OCI-LY1 (cell line): ENCODE results near the gene TEX9.
"Not testable (repeated sequence)": the region's sequence is repeated elsewhere in the genome, so short reads cannot be mapped to it uniquely, and the experiment has no call there.

Source experiments
- H2AFZ ChIP-seq: fragments of 200-600 bp; sonication (generic), shearing (Covaris generic); 2 replicates; pipeline ENCODE4 v1.6.0; 2014; ENCODE audit warnings: antibody characterized with exemption, mild to moderate bottlenecking, low read length
- H3F3A ChIP-seq: fragments of 200-600 bp; sonication (generic), shearing (Covaris generic); 2 replicates; pipeline ENCODE4 v1.6.0; 2014; ENCODE audit warnings: mild to moderate bottlenecking, antibody characterized with exemption, low read length, moderate library complexity; ENCODE audit not compliant: insufficient read depth
- H3K27ac ChIP-seq: fragments of 200-600 bp; sonication (generic); 2 replicates; pipeline ENCODE4 v1.5.1; 2014; ENCODE audit warnings: low read length, mixed run types, mild to moderate bottlenecking, low read depth; ENCODE audit not compliant: poor library complexity, severe bottlenecking
- H3K27me3 ChIP-seq: fragments of 200-600 bp; sonication (generic); 2 replicates; pipeline ENCODE4 v1.6.0; 2014; ENCODE audit warnings: antibody characterized with exemption, mild to moderate bottlenecking, low read length, moderate library complexity; ENCODE audit not compliant: insufficient read depth
- H3K36me3 ChIP-seq: fragments of 200-600 bp; sonication (generic); 2 replicates; pipeline ENCODE4 v1.6.1; 2014; ENCODE audit warnings: mild to moderate bottlenecking, antibody characterized with exemption, low read length, moderate library complexity, mixed read lengths; ENCODE audit not compliant: insufficient read depth
- H3K4me1 ChIP-seq: fragments of 200-600 bp; sonication (generic); 2 replicates; pipeline ENCODE4 v1.5.1; 2014; ENCODE audit warnings: mild to moderate bottlenecking, low read length, moderate library complexity; ENCODE audit not compliant: insufficient read depth, severe bottlenecking
- H3K4me2 ChIP-seq: fragments of 200-600 bp; sonication (generic), shearing (Covaris generic); 2 replicates; pipeline ENCODE4 v1.6.1; 2014; ENCODE audit warnings: low read length
- H3K4me3 ChIP-seq: fragments of 200-600 bp; sonication (generic); 2 replicates; pipeline ENCODE4 v1.5.1; 2014; ENCODE audit warnings: low read length, low read depth, mild to moderate bottlenecking, mixed read lengths; ENCODE audit not compliant: poor library complexity, severe bottlenecking
- H3K79me2 ChIP-seq: fragments of 200-600 bp; shearing (Covaris generic); 2 replicates; pipeline ENCODE4 v1.6.1; 2016; ENCODE audit warnings: mixed run types, low read length, mixed read lengths; ENCODE audit not compliant: insufficient read depth
- H3K9ac ChIP-seq: fragments of 200-600 bp; sonication (generic), shearing (Covaris generic); 2 replicates; pipeline ENCODE4 v1.6.1; 2014; ENCODE audit warnings: mild to moderate bottlenecking, low read length, mixed read lengths
- H3K9me2 ChIP-seq: fragments of 200-600 bp; sonication (generic), shearing (Covaris generic); 2 replicates; pipeline ENCODE4 v1.6.1; 2014; ENCODE audit warnings: low read depth, mild to moderate bottlenecking, low read length, mixed read lengths
- H3K9me3 ChIP-seq: fragments of 200-600 bp; shearing (Covaris generic); 2 replicates; pipeline ENCODE4 v1.6.1; 2014; ENCODE audit warnings: low read length, mixed read lengths
- H4K20me1 ChIP-seq: fragments of 200-600 bp; sonication (generic), shearing (Covaris generic); 2 replicates; pipeline ENCODE4 v1.6.0; 2016; ENCODE audit warnings: mild to moderate bottlenecking, low read length; ENCODE audit not compliant: insufficient read depth
- EZH2 ChIP-seq: fragments of 200-600 bp; sonication (generic), shearing (Covaris generic); IDR thresholded peaks from 2 replicates; pipeline ENCODE4 v1.8.0; 2017; ENCODE audit warnings: borderline replicate concordance, mixed run types, mild to moderate bottlenecking, antibody characterized with exemption, low read length, moderate library complexity, mixed read lengths
- TF ChIP-seq, protein P1 (sequence below): fragments of 200-600 bp; sonication (generic), shearing (Covaris generic); IDR thresholded peaks from 2 replicates; pipeline ENCODE4 v1.5.1; 2017; ENCODE audit warnings: mild to moderate bottlenecking, antibody characterized with exemption, low read length, moderate library complexity, mixed read lengths

Gene TEX9

DNA sequence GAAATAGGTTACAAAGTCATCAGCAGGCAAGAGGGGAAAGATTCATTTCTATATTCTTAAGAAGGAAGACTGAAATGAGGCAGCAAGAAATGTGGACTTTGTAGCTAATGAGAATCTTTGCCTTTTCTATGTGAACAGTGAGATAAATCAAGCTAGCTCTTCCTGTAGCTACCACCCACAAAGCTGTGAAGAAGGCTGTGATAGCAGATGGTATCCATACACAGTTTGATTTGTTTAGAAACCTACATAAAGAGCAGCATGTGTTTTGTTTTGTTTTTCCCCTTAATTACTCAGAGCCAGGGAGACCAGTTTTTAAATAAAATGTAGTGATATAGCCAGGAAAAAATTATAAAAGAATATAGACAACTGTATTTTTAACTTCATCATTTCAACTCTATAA lies 45.5 kb downstream of the TEX9 start:
- Histone ChIP-seq H3K4me1 (no peaks in the 10 kb centered on the region), H3K27ac (no peak overlapping the region), H3K9me3 (peaks cover 6% of the 10 kb centered on the region; the same call in 1 of the 2 replicates), H2AFZ (no peak overlapping the region), H3K4me2 (no peak overlapping the region), H3K36me3 (no peaks in the 10 kb centered on the region), H3K9ac (no peak overlapping the region), H3K9me2 (no peaks in the 10 kb centered on the region; the same call in 1 of the 2 replicates), H3K27me3 (no peaks in the 10 kb centered on the region), H3K79me2 (no peaks in the 10 kb centered on the region), H3K4me3 (no peak overlapping the region), H3F3A (no peaks in the 10 kb centered on the region; the same call in 1 of the 2 replicates), H4K20me1 (no peaks in the 10 kb centered on the region)
- TF ChIP-seq EZH2: no peak
- TF ChIP-seq, protein P1, sequence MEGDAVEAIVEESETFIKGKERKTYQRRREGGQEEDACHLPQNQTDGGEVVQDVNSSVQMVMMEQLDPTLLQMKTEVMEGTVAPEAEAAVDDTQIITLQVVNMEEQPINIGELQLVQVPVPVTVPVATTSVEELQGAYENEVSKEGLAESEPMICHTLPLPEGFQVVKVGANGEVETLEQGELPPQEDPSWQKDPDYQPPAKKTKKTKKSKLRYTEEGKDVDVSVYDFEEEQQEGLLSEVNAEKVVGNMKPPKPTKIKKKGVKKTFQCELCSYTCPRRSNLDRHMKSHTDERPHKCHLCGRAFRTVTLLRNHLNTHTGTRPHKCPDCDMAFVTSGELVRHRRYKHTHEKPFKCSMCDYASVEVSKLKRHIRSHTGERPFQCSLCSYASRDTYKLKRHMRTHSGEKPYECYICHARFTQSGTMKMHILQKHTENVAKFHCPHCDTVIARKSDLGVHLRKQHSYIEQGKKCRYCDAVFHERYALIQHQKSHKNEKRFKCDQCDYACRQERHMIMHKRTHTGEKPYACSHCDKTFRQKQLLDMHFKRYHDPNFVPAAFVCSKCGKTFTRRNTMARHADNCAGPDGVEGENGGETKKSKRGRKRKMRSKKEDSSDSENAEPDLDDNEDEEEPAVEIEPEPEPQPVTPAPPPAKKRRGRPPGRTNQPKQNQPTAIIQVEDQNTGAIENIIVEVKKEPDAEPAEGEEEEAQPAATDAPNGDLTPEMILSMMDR: no peak

DNA sequence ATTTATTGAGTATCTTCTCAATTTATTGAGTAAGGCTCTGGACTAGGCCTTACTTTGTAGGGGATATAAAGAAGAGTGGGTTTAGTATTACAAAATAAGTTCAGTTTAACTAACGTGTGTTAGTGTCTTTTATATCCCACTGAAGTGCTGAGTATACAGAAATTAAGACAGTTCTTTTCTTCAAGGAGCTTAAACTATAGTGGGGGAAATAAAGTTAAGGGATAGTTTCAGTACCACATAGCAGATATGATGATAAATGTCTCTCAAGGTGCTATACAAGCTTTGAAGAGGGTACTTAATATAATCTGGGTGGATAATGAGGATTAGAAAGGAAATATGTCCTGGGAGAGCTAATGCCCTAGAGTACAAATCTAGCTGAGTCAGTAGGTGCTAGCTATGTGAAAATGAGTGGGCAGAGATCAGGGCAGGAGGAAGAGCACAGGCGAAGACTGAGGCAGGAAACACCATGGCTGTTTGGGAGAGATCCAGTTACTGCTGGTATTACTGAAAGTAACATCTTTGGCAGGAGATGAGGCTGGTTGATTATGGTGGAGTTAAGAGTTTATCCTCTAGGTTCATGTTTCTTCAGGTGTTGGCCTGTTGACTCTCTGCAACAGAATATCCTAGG lies 46.0 kb downstream of the TEX9 start:
- TF ChIP-seq, protein P1: no peak
- no peak for TF ChIP-seq EZH2
- H4K20me1 ChIP-seq: no peaks in the 10 kb centered on the region
- H3K4me3 ChIP-seq: no peak overlapping the region
- H3K27ac ChIP-seq: no peak overlapping the region
- no peaks in the 10 kb centered on the region for H3K4me1 ChIP-seq
- no peak overlapping the region for H3K4me2 ChIP-seq
- H2AFZ ChIP-seq: no peak overlapping the region
- no peaks in the 10 kb centered on the region for H3K36me3 ChIP-seq
- no peaks in the 10 kb centered on the region; the same call in 1 of the 2 replicates for H3F3A ChIP-seq
- H3K79me2 ChIP-seq: no peaks in the 10 kb centered on the region
- no peak overlapping the region for H3K9ac ChIP-seq
- no peaks in the 10 kb centered on the region; the same call in 1 of the 2 replicates for H3K9me2 ChIP-seq
- H3K9me3 ChIP-seq: peaks cover 6% of the 10 kb centered on the region; the same call in 1 of the 2 replicates
- no peaks in the 10 kb centered on the region for H3K27me3 ChIP-seq

DNA sequence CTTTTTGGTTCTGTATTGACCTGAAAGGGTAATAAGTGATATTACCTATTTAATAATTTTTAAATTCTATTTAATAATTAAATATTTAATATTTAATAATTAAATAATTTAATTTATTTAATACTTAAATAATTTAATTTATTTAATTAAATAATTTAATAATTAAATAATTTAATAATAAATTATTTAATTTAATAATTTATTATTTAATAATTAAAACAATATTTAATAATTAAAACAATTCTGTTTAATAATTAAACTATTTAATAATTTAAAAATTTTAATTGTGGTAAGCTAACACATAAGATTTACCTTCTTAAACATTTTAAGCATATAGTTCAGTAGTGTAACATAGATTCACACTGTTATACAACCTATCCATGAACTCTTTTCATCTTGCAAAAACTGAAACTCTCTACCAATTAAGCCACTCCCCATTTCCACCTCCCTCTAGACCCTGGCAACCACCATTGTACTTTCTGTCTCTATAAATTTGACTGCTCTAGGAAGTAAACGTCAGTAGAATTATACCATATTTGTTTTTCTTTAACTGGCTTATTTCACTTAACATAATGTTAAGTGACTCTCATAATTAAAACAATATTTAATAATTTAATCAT lies 48.0 kb downstream of the TEX9 start:
- H3K4me3 ChIP-seq, H3K27me3 ChIP-seq, H3K27ac ChIP-seq, H3K9me2 ChIP-seq, H3K4me2 ChIP-seq, H3K9ac ChIP-seq, H3F3A ChIP-seq, H3K9me3 ChIP-seq, H3K79me2 ChIP-seq, H4K20me1 ChIP-seq, H3K4me1 ChIP-seq, H2AFZ ChIP-seq, H3K36me3 ChIP-seq: not testable (repeated sequence)

DNA sequence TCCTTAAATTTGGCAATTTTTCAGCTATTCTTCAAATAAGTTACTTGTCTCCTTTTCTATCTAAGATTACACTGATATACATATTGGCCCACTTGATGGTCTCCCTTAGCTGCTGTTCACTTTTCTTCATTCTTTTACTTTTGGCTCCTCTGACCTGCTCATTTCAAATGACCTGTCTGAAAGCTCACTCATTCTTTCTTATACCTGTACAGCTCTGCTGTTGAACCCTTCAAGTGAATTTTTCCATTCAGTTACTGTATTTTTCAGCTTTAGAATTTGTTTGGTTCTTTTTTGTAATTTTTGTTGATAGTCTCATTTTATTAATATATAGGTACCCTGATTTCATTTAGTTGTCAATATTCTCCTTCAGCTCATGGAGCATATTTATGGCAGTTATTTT lies 60.0 kb downstream of the TEX9 start:
- no peaks in the 10 kb centered on the region for H3K9me2 ChIP-seq
- no peaks in the 10 kb centered on the region for H3K79me2 ChIP-seq
- H3K4me1 ChIP-seq: no peaks in the 10 kb centered on the region
- peaks cover 18% of the 10 kb centered on the region for H3K36me3 ChIP-seq
- TF ChIP-seq, protein P1: no peak
- no peak for TF ChIP-seq EZH2
- H3K9ac ChIP-seq: no peak overlapping the region
- no peaks in the 10 kb centered on the region for H4K20me1 ChIP-seq
- H3K4me2 ChIP-seq: no peak overlapping the region
- H3K27me3 ChIP-seq: no peaks in the 10 kb centered on the region
- H3F3A ChIP-seq: no peaks in the 10 kb centered on the region
- no peak overlapping the region for H3K27ac ChIP-seq
- no peak overlapping the region for H2AFZ ChIP-seq
- H3K4me3 ChIP-seq: no peak overlapping the region
- 0 out of 2 replicates have a peak, but pooled peaks cover 2% of the 10 kb centered on the region for H3K9me3 ChIP-seq
